ENCODE measurements around the gene LZTS2. TPM values are rescaled to one million over a fixed set of nuclear protein-coding genes. Genes with fewer than 3 reads are reported as not detected.
A peak's percentile ranks its signal among the peaks of the same experiment; 100 is the strongest.

The LZTS2 gene
- total and polyA plus RNA-seq, 2 of the 8 experiments (the other 6 are each of a cell fraction or from before 2014, with no cell fraction given): 75.7 to 99.5 TPM

- Histone ChIP-seq H4K20me1 (replicated peaks in 1 of 2; ENCODE audit: control insufficient read depth in 1 of 2, insufficient read depth in 2 of 2, low read length in 2 of 2) (peaks cover 0 to 1% of the 10 kb centered on the region in 2 experiments), H3K27me3 (replicated peaks in 1 of 4; ENCODE audit: control insufficient read depth in 3 of 4, extremely low read depth in 1 of 4, insufficient read depth in 3 of 4, low read length in 3 of 4) (peaks cover 14 to 42% (median 32%) of the 10 kb centered on the region in 4 experiments), H3K27ac (ENCODE audit: low read depth, low read length) (no peak overlapping the region), H4K8ac (ENCODE audit: extremely low read depth, insufficient read depth, low read length) (no peak overlapping the region), H2BK12ac (ENCODE audit: low read depth, low read length) (peak overlapping the region; percentile 23; the same call in 1 of the 2 replicates), H2BK5ac (ENCODE audit: low read depth, low read length) (no peak overlapping the region), H3K79me2 (ENCODE audit: control insufficient read depth in 1 of 2, insufficient read depth in 2 of 2, low read length in 2 of 2) (no peaks in the 10 kb centered on the region), H3K36me3 (ENCODE audit: control insufficient read depth in 2 of 4, insufficient read depth in 4 of 4, low read length in 3 of 4) (no peaks in the 10 kb centered on the region), H2BK120ac (replicated peaks; ENCODE audit: low read depth, low read length) (no peak overlapping the region), H3K23me2 (ENCODE audit: low read depth, low read length) (peaks cover 11% of the 10 kb centered on the region; the same call in 1 of the 2 replicates), H2AK5ac (ENCODE audit: low read depth, low read length) (no peak overlapping the region), H3K9ac (replicated peaks in 1 of 4; ENCODE audit: extremely low read depth in 1 of 4, low read depth in 3 of 4, low read length in 3 of 4) (no peak overlapping the region), H3K4me3 (ENCODE audit: extremely low read depth in 1 of 4, insufficient read depth in 2 of 4, low read depth in 3 of 4, low read length in 4 of 4) (peak overlapping the region; percentile 33 to 59 (median 42); a peak in 5 of 8 replicates), H3K9me3 (ENCODE audit: insufficient read depth in 2 of 2, low read depth in 1 of 2, low read length in 1 of 2) (no peaks in the 10 kb centered on the region), H3K4ac (replicated peaks; ENCODE audit: insufficient read length, low read depth, low read length) (no peak overlapping the region), H3K4me1 (replicated peaks in 1 of 4; ENCODE audit: control insufficient read depth in 3 of 4, insufficient read depth in 4 of 4, low read length in 3 of 4) (peaks cover 0 to 10% (median 7%) of the 10 kb centered on the region in 4 experiments; a peak in 5 of 7 replicates), H4K5ac (ENCODE audit: insufficient read length, low read depth, low read length) (no peak overlapping the region), H3K56ac (replicated peaks; ENCODE audit: insufficient read length, low read depth, low read length) (no peak overlapping the region), H3K18ac (ENCODE audit: extremely low read depth, low read length) (peak overlapping the region; percentile 78; the same call in 1 of the 2 replicates), H2BK15ac (ENCODE audit: low read length) (no peak overlapping the region), H2BK20ac (ENCODE audit: low read length) (no peak overlapping the region), H4K91ac (replicated peaks; ENCODE audit: insufficient read length, low read length) (no peak overlapping the region), H3K23ac (ENCODE audit: insufficient read length) (no peak overlapping the region), H3K14ac (ENCODE audit: insufficient read length) (no peak overlapping the region), H3K4me2 (ENCODE audit: insufficient read depth in 1 of 2, low read depth in 2 of 2, low read length in 2 of 2) (peak overlapping the region; percentile 86 to 89), H2AFZ (ENCODE audit: low read length) (peak overlapping the region; percentile 68; the same call in 1 of the 2 replicates), H3K79me1 (ENCODE audit: low read depth, low read length) (no peaks in the 10 kb centered on the region)
- DNase-seq (ENCODE audit: low read depth in 1 of 2, low spot score in 2 of 2) (no peak), FAIRE-seq (peak; percentile 68)
- ChIA-PET CTCF (ENCODE audit: partially characterized antibody) (interaction anchor here (0.9 to 7.2 kb wide), 24 partner anchors 9 to 454 kb away, joined by 3 to 464 read pairs (median 6); partner anchors contain the start of genes KAZALD1, LZTS2, MRPL43 and PDZD7), POLR2A (ENCODE audit: partially characterized antibody) (interaction anchor here (1.0 to 6.5 kb wide), 14 partner anchors 12 to 84 kb away, joined by 3 to 81 read pairs (median 4); partner anchors contain the start of genes LZTS2, MRPL43, PDZD7 and SEMA4G)
- TF ChIP-seq TCF12 (IDR thresholded peaks at IDR 0.05; ENCODE audit: low read depth, low read length) (no peak), SIN3A (conservative IDR thresholded peaks at IDR 0.05 in 1 of 2, IDR thresholded peaks at IDR 0.05 in 1 of 2; ENCODE audit: low read depth in 1 of 2, low read length in 2 of 2) (peak in 1 of 2 experiments; percentile 65; a peak in 1 of 4 replicates), YY1 (IDR thresholded peaks at IDR 0.05; ENCODE audit: low read depth, low read length) (no peak), EZH2 (IDR thresholded peaks at IDR 0.05; ENCODE audit: low read depth, low read length, severe bottlenecking) (peak; percentile 48), SUZ12 (IDR thresholded peaks at IDR 0.05; ENCODE audit: low read length) (peak; percentile 67), EGR1 (IDR thresholded peaks at IDR 0.05; ENCODE audit: borderline replicate concordance, low read depth, low read length) (peak; percentile 66; the same call in 1 of the 2 replicates), CTBP2 (IDR thresholded peaks at IDR 0.05; ENCODE audit: borderline replicate concordance, insufficient read depth, insufficient read length, low read length) (peak; percentile 18)
- 14% methylated on average over 11 of the region's 20 CpGs; no CpG with 5 or more reads in 1 of the 2 experiments for WGBS, 2 experiments (ENCODE audit: extremely low coverage in 1 of 2, insufficient coverage in 1 of 2, insufficient read length in 1 of 2, insufficient replicate concordance in 2 of 2, low coverage in 1 of 2, low lambda C conversion rate in 2 of 2, missing lambda C conversion rate in 1 of 2)
These were observed 18.6 kb downstream of the LZTS2 start for GRCh38 chr10:101018118-101018599.
